GM19324 (cell line): ENCODE results near the gene RUVBL2.

Experiments
- ATAC-seq: cut with Tn5 transposase; IDR thresholded peaks from one replicate; pipeline ENCODE4 v1.9.1; 2021; ENCODE audit warnings: mild to moderate bottlenecking, moderate library complexity; ENCODE audit not compliant: unreplicated experiment, low FRiP score

RUVBL2 gene

GRCh38 chr19:48993175-48994034 is at the start of gene RUVBL2, which contains the start of gene GYS1:
TSS of gene RUVBL2 (plus strand) at chr19:48993887. CDS start at chr19:48993912, 25 bp downstream.
TSS of gene GYS1 (minus strand) at chr19:48993309. CDS start at chr19:48993112, 197 bp downstream.
- ATAC-seq, result peak; percentile 88

GRCh38 chr19:48945415-48945814 is 48.3 kb upstream of the RUVBL2 start:
- ATAC-seq, result no peak

DNA sequence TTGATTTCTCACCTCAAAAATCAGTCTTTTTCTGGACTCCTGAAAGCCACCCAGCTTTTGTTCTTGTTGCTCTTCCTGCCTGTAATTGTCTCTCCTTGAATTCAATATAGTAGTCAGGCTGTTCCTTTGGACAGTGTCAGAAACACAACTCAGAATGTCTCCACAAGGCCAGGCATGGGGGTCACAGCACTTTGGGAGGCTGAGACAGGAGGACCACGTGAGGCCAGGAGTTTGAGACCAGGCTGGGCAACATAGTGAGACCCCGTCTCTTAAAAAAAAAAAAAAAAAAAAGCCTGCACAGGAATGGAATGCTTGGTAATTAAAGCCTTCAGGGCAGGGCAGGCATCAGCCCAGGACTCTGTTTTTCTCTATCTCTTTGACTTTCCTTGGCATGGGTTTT is 47.9 kb upstream of the RUVBL2 start:
- no peak for ATAC-seq

- ATAC-seq, result no peak
Measured at GRCh38 chr19:48946463-48947257, 47.0 kb upstream of the RUVBL2 start.

- no peak for ATAC-seq
Measured at GRCh38 chr19:48947258-48947542, 46.5 kb upstream of the RUVBL2 start.

DNA sequence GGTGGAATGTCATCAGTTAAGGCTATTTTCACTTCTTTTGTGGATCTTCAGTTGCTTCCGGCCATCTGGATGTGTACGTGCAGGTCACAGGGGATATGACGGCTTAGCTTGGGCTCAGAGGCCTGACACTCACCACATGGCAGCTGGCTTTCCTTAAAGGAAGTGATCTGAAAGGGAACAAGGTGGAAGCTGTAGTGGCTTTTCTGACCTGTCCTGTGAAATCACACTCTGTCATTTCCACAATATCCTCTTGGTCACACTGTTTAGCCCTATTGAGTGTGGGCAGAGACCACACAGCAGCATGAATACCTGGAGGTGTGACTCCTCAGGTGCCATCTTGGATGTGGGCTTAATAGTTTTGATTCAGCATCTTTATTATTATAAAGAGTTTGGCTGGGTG is 43.5 kb upstream of the RUVBL2 start:
- no peak for ATAC-seq

DNA sequence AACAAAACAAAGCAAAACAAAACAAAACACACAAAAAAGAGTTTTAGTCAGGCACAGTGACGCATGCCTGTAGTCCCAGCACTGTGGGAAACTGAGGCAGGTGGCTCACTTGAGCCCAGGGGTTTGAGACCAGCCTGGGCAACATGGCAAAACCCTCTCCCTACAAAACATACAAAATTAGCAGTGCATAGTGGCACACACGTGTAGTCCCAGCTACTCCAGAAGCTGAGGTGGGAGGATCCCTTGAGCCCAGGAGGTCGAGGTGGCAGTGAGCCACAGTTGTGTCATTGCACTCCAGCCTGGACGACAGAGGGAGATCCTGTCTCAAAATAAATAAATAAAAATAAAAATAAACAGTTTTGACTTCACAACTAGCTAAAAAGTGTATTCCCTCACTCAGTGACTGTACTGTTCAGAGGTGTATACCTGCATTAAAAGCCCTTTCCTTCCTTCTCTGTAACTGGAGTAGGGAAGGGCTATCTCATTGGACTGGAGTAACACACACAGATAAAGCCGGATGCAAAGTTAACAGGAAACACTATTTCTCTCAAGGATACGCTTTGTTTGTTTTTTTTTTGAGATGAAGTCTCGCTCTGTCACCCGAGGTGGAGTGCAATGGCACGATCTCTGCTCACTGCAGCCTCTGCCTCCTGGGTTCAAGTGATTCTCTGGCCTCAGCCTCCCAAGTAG is 42.7 kb upstream of the RUVBL2 start:
- no peak for ATAC-seq

DNA sequence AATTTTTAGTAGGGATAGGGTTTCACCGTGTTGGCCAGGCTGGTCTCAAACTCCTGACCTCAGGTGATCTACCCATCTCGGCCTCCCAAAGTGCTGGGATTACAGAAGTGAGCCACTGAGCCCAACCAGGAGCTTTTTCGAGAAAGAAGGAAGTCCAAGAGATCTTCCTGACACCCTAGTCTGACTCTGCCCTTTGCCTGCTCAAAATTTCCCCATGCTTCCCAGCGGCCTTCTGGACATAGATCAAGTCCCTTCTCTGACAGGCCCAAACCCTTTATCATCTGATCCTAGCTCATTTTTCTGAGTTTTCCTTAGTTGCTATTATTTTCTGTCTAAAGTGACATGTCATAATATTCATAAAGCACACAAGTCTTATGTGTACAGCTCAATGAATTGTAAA is 40.5 kb upstream of the RUVBL2 start:
- no peak for ATAC-seq

DNA sequence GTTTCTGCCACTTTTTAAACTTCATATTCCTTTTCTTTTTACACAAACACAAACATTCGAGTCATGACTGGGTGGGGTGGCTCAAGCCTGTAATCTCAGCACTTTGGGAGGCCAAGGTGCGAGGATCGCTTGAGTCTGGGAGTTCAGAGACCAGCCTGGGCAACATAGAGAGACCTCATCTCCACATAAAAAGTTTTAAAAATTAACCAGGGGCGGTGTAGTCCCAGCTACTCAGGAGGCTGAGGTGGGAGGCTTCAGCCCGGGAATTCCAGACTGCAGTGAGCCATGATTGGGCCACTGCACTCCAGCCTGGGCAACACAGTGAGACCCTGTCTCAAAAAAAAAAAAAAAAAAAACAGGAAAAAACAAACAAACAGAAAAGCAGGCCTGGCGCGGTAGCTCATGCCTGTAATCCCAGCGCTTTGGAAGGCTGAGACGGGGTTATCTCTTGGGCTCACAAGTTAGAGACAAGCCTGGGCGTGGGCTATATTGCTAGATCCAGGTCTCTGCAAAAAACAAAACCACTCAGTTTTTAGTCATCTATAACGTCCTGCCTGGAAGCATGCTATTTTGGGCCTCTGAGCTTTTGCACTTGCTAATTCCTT is 39.6 kb upstream of the RUVBL2 start:
- peak; percentile 3 for ATAC-seq

DNA sequence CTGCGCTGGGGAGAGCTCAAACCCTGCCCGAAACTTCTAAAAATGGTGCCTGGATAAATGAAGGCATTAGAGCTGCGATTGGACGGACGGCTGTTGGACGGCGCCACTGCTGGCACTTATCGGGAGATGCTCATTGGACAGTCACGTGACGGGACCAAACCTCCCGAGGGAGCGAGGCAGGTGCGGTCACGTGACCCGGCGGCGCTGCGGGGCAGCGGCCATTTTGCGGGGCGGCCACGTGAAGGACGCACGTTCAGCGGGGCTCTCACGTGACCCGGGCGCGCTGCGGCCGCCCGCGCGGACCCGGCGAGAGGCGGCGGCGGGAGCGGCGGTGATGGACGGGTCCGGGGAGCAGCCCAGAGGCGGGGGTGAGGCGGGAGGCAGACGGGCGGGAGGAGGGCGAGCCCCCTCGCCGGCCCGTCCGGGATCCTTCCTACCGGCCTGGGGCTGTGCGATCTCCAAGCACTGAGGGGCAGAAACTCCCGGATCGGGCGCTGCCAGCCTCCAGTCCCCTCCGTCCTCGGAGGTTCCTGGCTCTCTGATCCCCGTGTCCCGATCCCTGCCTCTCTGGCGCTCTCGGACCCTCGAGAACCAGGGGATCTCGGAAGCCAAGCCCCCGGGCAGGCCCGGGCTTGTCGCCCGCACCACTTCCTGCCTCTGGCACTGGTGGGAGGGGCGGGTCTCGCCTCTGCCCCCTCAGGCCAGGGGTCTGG is 38.9 kb upstream of the RUVBL2 start, which contains the start of gene BAX:
TSS of gene BAX (plus strand) at position 281 of the 713 bp plus-strand sequence. CDS start at position 335, 54 bp downstream.
- peak; percentile 93 for ATAC-seq

DNA sequence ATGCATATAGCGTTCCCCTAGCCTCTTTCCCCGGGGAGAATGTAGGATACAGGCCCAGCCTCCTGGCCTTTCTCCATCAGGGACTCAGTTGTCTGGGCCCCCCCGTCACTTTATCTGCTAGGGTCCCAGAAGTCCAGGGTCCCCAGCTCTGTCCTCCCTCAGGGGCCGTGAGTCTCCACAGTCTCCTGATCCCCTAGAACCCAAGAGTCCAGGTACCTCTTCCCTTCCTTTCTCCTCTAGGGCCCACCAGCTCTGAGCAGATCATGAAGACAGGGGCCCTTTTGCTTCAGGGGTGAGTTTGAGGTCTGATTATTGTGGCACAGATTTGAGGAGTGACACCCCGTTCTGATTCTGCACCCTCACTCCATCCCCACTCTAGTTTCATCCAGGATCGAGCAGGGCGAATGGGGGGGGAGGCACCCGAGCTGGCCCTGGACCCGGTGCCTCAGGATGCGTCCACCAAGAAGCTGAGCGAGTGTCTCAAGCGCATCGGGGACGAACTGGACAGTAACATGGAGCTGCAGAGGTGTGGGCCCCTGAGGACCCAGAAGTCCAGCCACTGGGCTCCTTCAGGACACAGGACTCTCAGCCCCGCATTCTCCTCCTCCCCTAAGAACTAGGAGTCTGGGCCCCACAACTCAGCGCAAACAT is 38.3 kb upstream of the RUVBL2 start:
- ATAC-seq, result no peak

DNA sequence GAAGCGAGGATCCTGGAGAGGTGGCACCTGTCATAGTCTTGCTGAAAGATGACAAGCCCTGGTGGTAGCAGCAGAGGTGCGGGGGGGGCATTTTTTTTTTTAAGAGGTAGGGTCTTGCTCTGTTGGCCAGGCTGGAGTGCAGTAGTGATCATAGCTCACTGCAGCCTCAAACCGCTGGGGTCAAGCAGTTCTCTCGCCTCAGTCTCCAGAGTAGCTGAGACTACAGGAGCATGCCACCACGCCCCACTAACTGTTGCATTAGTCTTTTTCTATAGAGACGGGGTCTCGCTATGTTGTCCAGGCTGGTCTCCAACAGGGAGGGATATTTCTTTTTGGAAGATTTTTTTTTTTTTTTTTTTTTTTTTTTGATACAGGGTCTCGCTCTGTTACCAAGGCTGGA is 35.7 kb upstream of the RUVBL2 start:
- ATAC-seq, result no peak

DNA sequence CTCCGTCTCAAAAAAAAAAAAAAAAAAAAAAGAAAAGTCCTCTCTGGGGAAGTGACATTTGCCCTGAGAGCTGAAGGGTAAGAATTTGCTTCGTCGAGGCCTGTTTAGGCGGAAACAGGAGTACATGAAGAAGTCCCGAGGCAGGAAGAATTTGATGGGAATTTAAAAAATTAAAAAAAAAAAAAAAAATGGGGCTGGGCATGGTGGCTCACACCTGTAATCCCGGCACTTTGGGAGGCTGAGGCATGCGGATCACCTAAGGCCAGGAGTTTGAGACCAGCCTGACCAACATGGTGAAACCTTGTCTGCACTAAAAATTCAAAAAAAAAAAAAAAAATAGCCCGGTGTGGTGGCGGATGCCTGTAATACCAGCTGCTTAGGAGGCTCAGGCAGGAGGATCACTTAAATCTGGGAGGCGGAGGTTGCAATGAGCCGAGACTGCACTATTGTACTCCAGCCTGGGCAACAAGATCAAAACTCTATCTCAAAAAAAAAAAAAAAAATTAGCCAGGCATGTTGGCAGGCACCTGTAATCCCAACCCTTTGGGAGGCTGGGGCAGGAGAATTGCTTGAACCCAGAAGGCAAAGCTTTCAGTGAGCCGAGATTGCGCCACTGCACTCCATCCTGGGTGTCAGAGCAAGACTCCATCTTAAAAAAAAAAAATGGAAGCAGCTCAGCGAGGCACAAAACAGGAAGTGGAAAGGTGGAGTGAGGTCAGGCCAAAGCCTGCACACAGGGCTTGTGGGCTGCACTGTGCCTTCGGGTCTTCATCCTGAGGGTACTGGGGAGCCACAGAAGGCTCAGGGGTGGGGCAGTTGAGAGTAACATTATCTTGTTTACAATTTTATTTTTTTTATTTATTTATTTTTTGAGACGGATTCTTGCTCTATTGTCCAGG is 34.1 kb upstream of the RUVBL2 start:
- ATAC-seq, result no peak

- no peak for ATAC-seq
Measured at GRCh38 chr19:48961051-48961649, 32.5 kb upstream of the RUVBL2 start.

DNA sequence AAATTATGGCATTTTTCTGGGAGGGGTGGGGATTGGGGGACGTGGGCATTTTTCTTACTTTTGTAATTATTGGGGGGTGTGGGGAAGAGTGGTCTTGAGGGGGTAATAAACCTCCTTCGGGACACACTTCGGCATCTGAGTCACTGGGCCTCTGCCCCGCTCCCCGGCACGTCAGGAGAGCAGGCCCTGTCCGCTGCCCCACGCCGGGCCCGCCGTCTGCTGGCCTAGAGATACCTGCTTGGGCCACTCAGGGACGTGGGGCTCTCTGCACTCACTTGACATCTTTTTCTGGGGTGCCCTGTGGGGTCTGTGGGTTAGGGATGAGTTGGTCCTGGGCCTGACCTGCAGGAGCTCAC is 32.0 kb upstream of the RUVBL2 start:
- no peak for ATAC-seq

DNA sequence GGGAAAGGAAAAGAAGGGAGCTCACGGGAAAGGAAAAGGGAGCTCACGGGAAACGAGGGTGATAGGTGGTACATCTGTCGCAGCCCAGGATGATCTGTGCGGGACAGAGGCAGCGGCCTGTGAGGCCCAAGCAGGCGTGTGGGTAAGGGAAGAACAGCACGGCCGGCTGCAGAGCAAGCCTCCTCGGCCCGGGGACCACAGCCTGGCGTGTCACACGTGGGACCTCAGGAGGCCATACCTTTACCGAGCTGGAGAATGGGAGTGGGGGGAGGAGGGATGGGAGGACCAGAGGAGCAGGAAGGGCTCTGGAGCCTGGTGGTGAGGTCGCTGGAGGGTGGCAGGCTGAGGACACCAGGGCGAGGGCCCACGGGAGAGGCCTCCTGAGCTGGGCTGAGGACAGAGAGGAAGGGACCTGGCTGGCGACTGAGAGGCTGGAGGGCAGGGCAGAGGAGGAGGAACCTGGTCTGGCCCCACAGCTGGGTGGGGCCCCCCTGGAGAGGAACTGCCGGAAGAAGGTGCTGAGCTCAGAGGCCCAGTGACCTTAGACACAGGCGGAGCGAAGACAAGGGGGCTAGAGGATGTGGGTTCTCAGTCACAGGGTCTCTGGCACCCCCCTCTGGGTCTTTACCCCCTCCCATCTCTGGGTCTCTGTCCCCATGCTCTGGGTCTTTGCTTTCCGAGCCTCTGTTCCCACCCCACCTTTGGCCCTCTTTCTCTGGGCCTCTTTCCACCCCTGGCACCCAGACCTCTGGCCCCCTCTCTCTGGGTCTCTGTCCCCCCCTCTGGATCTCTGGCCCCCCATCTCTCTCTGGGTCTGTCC is 31.4 kb upstream of the RUVBL2 start:
- peak; percentile 25 for ATAC-seq

GRCh38 chr19:48962849-48963165 is 30.9 kb upstream of the RUVBL2 start:
- ATAC-seq, result no peak
